ENCODE results near the gene PLOD1.

DNA sequence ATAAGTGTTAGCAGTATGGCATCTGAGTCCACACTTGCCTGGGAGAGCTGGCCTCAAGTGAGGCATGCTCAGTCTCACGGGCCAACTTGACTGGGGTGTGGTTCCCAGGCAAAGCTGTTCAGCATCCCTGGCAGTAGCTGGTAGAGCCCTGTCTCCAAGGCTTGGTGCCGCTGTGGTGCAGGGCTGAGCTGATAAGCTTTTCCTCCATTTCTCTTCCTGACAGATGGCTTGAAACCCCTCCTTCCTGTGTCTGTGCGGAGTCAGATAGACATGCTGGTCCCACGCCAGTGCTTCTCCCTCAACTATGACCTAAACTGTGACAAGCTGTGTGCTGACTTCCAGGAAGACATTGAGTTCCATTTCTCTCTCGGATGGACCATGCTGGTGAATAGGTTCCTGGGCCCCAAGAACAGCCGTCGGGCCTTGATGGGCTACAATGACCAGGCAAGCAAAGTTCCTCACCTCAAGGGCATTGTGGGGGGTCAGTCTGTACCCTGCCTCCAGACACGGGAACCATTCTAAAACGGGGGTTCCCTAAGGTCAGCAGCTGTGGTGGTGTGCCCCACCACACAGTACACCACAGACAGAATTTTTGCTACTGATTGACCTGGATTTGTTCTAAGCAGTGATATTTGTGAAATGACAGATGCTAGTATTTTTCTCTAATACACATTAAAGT lies 71.1 kb downstream of the PLOD1 start:
- TF ChIP-seq, protein P1, sequence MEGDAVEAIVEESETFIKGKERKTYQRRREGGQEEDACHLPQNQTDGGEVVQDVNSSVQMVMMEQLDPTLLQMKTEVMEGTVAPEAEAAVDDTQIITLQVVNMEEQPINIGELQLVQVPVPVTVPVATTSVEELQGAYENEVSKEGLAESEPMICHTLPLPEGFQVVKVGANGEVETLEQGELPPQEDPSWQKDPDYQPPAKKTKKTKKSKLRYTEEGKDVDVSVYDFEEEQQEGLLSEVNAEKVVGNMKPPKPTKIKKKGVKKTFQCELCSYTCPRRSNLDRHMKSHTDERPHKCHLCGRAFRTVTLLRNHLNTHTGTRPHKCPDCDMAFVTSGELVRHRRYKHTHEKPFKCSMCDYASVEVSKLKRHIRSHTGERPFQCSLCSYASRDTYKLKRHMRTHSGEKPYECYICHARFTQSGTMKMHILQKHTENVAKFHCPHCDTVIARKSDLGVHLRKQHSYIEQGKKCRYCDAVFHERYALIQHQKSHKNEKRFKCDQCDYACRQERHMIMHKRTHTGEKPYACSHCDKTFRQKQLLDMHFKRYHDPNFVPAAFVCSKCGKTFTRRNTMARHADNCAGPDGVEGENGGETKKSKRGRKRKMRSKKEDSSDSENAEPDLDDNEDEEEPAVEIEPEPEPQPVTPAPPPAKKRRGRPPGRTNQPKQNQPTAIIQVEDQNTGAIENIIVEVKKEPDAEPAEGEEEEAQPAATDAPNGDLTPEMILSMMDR (conservative IDR thresholded peaks at IDR 0.05), result no peak
- no peak for TF ChIP-seq EZH2 (IDR thresholded peaks at IDR 0.05; ENCODE audit: low read depth)
